Suprapubic skin (tissue), 3 donors: ENCODE data around the gene TSPOAP1.

Experiments
- CTCF ChIP-seq, 2 donors: fragments of 200-600 bp in 1 of 2; fragments of 450-650 bp in 1 of 2; sonication (generic) in 1 of 2; IDR thresholded peaks; one replicate each; pipeline ENCODE4 v1.5.1; 2016 to 2019; ENCODE audit warnings: antibody characterized with exemption in 2 of 2, mild to moderate bottlenecking in 1 of 2, moderate library complexity in 1 of 2
- POLR2A ChIP-seq, 2 donors: fragments of 450-650 bp; IDR thresholded peaks; one replicate each; pipeline ENCODE4 v1.6.1; 2017; ENCODE audit warnings: antibody characterized with exemption in 2 of 2, mild to moderate bottlenecking in 2 of 2, moderate library complexity in 2 of 2

- TF ChIP-seq CTCF (IDR thresholded peaks at IDR 0.05) (no peak), POLR2A (IDR thresholded peaks at IDR 0.05) (no peak)
These were observed 64.0 kb downstream of the TSPOAP1 start for GRCh38 chr17:58264407-58265103.
